Suppressor macrophage treated with lipopolysaccharide for 1 hour (primary cell): ENCODE measurements around the gene MYBL2.

ENCODE experiments used
- DNase-seq, 3 donors: peaks; one replicate each; pipeline ENCODE4 v3.0.0-alpha.2; 2020 to 2022

Gene MYBL2

GRCh38 chr20:43752561-43753301, 85.8 kb downstream of the MYBL2 start:
- DNase-seq = peak; percentile 76 to 84 (median 84)

- DNase-seq = no peak
Observed at GRCh38 chr20:43755390-43755789, 88.5 kb downstream of the MYBL2 start.

GRCh38 chr20:43755851-43756250, 88.9 kb downstream of the MYBL2 start:
- no peak for DNase-seq

GRCh38 chr20:43757888-43758287, 91.0 kb downstream of the MYBL2 start:
- DNase-seq = peak; percentile 35 to 67 (median 58)

GRCh38 chr20:43761386-43762340, 94.7 kb downstream of the MYBL2 start:
- no peak for DNase-seq

- DNase-seq = no peak
Observed at GRCh38 chr20:43762911-43763310, 96.0 kb downstream of the MYBL2 start.

GRCh38 chr20:43765916-43766315, 99.0 kb downstream of the MYBL2 start:
- no peak for DNase-seq
